ENCODE measurements around the gene CAMSAP2.

The CAMSAP2 gene

DNA sequence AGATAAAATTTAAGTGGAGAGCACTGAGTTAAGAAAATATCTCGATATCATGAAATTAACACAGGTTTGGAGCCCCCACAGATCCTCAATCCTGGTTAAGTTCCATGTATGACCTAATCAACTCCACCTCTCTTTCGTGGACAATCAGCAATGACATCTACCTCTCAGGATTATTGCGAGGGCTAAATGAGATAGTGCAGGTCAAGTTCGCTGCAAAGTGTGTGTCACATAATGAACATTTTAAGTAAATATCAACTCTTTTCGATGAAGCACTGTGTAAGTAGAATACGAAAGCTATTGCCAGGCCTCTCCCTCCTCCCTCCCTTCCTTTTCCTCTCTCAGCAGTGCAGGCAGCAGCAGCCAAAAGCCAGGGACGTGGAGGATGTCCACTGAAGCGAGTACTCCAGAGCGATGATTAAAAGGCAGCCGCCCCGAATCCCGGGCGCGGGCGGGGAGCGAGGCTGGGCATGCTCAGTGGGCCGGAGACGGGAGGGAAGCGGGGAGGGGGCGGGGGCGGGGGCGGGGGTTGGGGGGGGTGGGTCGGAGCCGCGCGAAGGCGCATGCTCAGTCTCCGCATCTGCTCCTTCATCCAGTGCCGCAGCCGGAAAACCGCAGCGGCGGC lies at the start of gene CAMSAP2:
TSS of gene CAMSAP2 (plus strand) at position 567 of the 622 bp plus-strand sequence. CDS start 935 bp downstream, outside the sequence.
- DNase-seq (ENCODE audit: extremely low read depth in 1 of 2, low read depth in 1 of 2) = peak in 1 of 2 donors; percentile 54

DNA sequence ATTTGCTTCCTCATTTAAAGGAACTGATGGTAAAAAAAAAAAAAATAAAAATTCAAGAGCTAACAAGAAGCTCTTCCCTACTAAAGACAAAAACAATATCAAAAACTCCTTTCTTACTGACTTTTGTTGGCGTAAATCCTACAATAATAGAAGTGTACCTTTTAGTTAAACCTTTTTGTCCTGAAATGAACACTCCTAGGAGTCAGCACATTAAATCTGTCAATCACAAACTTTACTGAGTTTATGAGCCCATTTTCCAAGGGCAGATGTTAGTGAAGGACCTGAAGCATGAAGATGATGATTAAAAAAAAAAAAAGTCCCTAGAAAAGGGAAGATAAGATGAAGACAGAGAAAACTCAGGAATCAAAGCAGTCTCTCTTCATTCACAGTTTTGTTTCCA lies 46.4 kb upstream of the CAMSAP2 start:
- no peak for DNase-seq (ENCODE audit: extremely low read depth in 1 of 2, low read depth in 1 of 2)

- no peak for DNase-seq (ENCODE audit: extremely low read depth in 1 of 2, low read depth in 1 of 2)
Measured at GRCh38 chr1:200693327-200693726, 45.4 kb upstream of the CAMSAP2 start.

DNA sequence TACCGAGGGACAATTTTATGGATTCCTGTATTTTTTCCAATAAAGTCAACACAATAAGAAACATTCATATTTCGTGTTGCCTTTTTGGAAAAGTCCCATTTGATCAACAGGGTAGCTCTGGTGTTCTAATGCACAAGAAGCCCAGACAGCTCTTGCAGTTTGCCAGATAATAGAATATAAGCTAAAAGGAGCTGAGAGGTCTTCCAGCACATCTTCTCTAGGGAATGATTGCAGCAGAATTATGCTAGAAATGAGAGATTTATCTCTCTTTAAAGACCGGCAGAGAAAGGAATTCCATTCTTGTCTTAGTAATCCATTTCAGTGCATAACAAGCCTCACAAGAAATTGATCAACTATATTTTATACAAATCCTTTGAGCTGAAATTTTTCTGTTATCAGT lies 44.0 kb upstream of the CAMSAP2 start:
- no peak for DNase-seq (ENCODE audit: extremely low read depth in 1 of 2, low read depth in 1 of 2)

DNA sequence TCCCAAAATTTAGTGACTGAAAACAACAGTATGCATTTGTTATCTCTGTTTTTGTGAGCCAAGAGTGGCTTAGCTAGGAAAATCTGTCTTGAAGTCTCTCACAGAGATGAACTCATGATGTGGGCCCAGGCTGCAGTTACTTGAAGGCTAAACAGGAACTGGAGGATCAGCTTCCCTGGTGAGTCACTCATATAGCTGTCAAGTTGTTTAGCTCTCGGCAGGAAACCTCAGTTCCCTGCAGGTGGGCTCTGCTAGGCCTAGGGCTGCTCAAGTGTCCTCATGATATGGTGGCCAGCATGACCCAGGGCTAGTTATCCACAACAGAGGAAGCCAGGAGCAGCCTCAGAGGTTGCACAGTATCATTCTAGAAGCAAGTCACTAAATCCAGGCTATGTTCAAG lies 38.8 kb upstream of the CAMSAP2 start:
- DNase-seq (ENCODE audit: extremely low read depth in 1 of 2, low read depth in 1 of 2) = no peak

GRCh38 chr1:200704986-200705500 lies 33.6 kb upstream of the CAMSAP2 start:
- DNase-seq (ENCODE audit: extremely low read depth in 1 of 2, low read depth in 1 of 2) = no peak

GRCh38 chr1:200706111-200706814 lies 32.4 kb upstream of the CAMSAP2 start:
- DNase-seq (ENCODE audit: extremely low read depth in 1 of 2, low read depth in 1 of 2) = no peak

DNA sequence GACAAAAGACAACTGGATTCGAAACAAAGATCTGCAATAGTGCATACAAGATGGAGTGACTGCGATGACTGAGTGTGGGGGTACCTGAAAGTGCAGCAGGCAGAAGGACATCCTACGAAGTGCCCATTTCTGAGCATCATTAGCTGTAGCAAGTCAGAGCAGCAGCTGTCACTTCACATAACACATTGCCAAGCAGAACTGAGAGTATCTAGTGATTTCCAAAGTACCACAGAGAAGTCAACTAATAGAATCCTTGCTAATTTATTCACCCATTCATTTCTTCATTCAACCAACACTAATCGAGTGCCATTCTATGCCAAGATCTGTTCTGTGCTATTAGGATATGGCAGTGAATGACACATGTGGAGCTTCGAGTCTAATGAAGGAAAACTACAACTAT lies 31.6 kb upstream of the CAMSAP2 start:
- no peak for DNase-seq (ENCODE audit: extremely low read depth in 1 of 2, low read depth in 1 of 2)

- no peak for DNase-seq (ENCODE audit: extremely low read depth in 1 of 2, low read depth in 1 of 2)
Measured at GRCh38 chr1:200708161-200708560, 30.5 kb upstream of the CAMSAP2 start.

GRCh38 chr1:200708769-200709168 lies 29.9 kb upstream of the CAMSAP2 start:
- no peak for DNase-seq (ENCODE audit: extremely low read depth in 1 of 2, low read depth in 1 of 2)

GRCh38 chr1:200710166-200710565 lies 28.5 kb upstream of the CAMSAP2 start:
- no peak for DNase-seq (ENCODE audit: extremely low read depth in 1 of 2, low read depth in 1 of 2)

DNA sequence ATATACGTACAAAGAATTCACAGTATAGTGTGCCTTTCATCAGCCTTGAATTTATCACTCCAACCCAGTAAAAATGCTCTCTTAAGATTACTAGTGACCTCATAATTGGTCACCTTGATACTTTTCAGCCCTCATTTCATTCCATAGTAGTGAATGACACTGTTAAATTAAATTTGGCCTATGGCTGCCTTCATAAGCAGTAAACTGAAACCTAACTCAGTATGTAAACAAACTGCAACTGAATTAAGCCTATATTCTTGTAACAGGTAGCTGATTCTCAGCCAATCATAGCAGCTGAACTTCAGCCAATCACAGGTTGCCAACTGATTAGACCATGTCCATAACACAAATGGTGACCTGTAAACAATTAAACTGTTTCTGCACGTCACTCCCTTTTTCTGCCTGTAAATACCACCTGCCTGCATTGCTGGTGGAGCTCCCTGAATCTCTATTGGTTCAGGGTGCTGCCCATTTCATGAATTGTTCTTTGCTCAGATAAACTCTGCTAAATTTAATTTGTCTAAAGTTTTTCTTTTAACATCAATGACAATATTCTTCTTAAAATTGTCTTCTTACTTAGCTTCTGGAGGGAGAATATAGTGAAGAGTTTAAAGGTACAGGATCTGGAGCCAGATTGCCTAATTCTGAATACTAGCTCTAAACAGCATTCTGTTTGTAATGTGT lies 24.0 kb upstream of the CAMSAP2 start:
- no peak for DNase-seq (ENCODE audit: extremely low read depth in 1 of 2, low read depth in 1 of 2)

GRCh38 chr1:200720199-200720598 lies 18.5 kb upstream of the CAMSAP2 start:
- no peak for DNase-seq (ENCODE audit: extremely low read depth in 1 of 2, low read depth in 1 of 2)

- no peak for DNase-seq (ENCODE audit: extremely low read depth in 1 of 2, low read depth in 1 of 2)
Measured at GRCh38 chr1:200724064-200724463, 14.6 kb upstream of the CAMSAP2 start.

DNA sequence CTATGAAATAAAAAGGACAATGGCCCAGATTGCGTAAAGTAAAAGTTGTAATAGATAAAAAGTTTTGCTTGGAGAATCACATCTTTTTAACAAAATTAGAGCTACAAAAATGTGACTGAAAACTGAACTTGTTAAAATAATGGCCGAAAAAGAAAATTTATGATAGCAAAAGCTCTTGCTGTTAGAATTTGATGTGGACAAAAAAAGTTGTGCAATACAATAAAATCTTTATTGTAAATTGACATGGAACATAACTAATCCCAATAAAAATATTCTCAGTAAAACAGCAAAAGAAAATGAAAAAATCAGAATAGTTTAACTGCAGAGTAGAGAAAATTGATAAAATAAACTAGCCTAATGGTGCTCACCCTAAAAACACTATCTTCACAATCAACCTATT lies 11.4 kb upstream of the CAMSAP2 start:
- no peak for DNase-seq (ENCODE audit: extremely low read depth in 1 of 2, low read depth in 1 of 2)

DNA sequence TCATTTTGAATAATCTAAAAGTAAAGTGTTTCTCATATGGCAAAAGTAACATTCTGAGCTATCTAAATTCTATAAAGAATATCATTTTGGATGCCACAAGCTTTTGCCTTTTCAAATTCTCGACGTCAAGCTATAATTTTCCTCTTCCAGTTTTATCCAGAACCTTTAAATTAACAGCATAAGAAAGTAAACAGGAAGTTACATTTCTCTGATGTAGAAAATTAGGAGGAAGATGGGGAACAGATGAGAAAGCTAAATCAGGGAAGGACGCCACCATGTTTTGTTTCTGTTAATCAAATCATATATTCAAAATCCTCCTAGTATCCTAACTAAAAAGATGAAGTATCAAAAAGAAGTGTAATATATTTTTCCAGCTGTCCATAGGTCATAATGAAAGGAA lies 8.8 kb upstream of the CAMSAP2 start:
- DNase-seq (ENCODE audit: extremely low read depth in 1 of 2, low read depth in 1 of 2) = no peak

DNA sequence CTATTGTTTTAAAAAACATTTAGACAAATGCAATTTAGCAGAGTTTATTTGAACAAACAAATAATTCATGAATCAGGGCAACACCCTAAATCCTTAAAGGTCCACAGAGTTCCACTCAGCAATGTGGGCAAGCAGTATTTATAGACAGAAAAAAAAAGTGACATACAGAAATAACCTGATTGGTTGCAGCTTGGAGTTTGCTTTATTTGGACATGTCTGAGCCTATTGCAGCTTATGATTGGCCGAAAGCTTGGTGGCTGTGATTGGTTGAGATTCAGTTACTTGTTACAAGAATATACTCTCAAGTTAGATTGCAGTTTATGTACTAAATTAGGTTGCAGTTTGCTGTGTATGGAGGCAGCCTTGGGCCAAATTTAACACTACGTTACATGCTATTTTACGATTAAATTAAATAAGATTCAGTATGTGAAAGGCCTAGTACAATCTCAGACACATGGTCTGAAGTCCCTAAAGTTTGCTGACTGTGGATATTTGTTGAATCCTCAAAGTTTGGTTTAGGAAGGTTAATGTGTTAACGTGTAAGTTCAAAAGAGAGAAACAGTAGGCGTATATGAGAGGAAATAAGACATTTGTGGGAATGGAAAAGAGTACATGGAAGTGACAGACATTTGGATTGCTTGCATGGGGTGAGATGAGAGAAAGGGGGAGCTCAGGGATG lies 6.9 kb upstream of the CAMSAP2 start:
- DNase-seq (ENCODE audit: extremely low read depth in 1 of 2, low read depth in 1 of 2) = no peak

GRCh38 chr1:200732438-200732837 lies 6.3 kb upstream of the CAMSAP2 start:
- no peak for DNase-seq (ENCODE audit: extremely low read depth in 1 of 2, low read depth in 1 of 2)

DNA sequence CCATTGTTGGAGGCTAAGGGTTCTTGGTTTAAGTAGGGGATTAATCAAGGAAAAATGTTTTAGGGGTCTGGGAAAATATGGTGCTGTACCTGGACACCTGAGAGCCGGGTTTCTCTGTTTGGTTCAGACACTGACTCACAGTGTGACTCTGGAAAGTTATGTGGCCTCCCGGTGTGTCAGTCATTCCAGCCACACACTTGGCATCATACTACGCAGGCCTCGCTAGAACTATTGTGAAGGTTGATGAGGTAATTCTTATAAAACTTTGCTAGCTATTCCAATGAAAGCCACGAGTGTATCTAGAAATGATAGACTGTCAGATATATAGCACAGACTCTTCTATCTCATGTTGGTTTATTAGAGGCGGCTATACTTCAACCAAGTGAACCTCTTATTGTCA lies 4.8 kb upstream of the CAMSAP2 start:
- no peak for DNase-seq (ENCODE audit: extremely low read depth in 1 of 2, low read depth in 1 of 2)

- no peak for DNase-seq (ENCODE audit: extremely low read depth in 1 of 2, low read depth in 1 of 2)
Measured at GRCh38 chr1:200737647-200738291, 924 bp upstream of the CAMSAP2 start.
